DMS153 (cell line): ENCODE results near the gene PRPSAP2.
"Not testable (repeated sequence)": the region's sequence is repeated elsewhere in the genome, so short reads cannot be mapped to it uniquely, and the experiment has no call there.

Source experiments
- DNase-seq: peaks from one replicate; lab custom pipeline; 2025; lab: John Stamatoyannopoulos, UW

PRPSAP2 gene

GRCh38 chr17:18889658-18890057, 31.7 kb downstream of the PRPSAP2 start:
- DNase-seq = no peak

GRCh38 chr17:18891541-18891940, 33.6 kb downstream of the PRPSAP2 start:
- DNase-seq = no peak

GRCh38 chr17:18896146-18896545, 38.2 kb downstream of the PRPSAP2 start:
- no peak for DNase-seq

GRCh38 chr17:18896947-18897346, 39.0 kb downstream of the PRPSAP2 start:
- no peak for DNase-seq

- no peak for DNase-seq
Observed at GRCh38 chr17:18904482-18904881, 46.6 kb downstream of the PRPSAP2 start.

- no peak for DNase-seq
Observed at GRCh38 chr17:18905226-18905625, 47.3 kb downstream of the PRPSAP2 start.

GRCh38 chr17:18910326-18910725, 52.4 kb downstream of the PRPSAP2 start:
- no peak for DNase-seq

GRCh38 chr17:18910881-18911280, 53.0 kb downstream of the PRPSAP2 start:
- DNase-seq = no peak

- DNase-seq = no peak
Observed at GRCh38 chr17:18916816-18917500, 59.0 kb downstream of the PRPSAP2 start.

- DNase-seq = no peak
Observed at GRCh38 chr17:18917506-18918032, 59.6 kb downstream of the PRPSAP2 start.

GRCh38 chr17:18919963-18920362, 62.0 kb downstream of the PRPSAP2 start:
- DNase-seq = no peak

- no peak for DNase-seq
Observed at GRCh38 chr17:18920911-18921441, 63.0 kb downstream of the PRPSAP2 start.

- no peak for DNase-seq
Observed at GRCh38 chr17:18921485-18921884, 63.6 kb downstream of the PRPSAP2 start.

- no peak for DNase-seq
Observed at GRCh38 chr17:18921912-18922451, 64.1 kb downstream of the PRPSAP2 start.

- DNase-seq = not testable (repeated sequence)
Observed at GRCh38 chr17:18922596-18922995, 64.7 kb downstream of the PRPSAP2 start.

- DNase-seq = no peak
Observed at GRCh38 chr17:18925187-18925586, 67.3 kb downstream of the PRPSAP2 start.

- no peak for DNase-seq
Observed at GRCh38 chr17:18928628-18929125, 70.7 kb downstream of the PRPSAP2 start.

GRCh38 chr17:18932360-18933055, 74.6 kb downstream of the PRPSAP2 start:
- no peak for DNase-seq

- no peak for DNase-seq
Observed at GRCh38 chr17:18933102-18934058, 75.4 kb downstream of the PRPSAP2 start.

GRCh38 chr17:18937981-18938691, 80.2 kb downstream of the PRPSAP2 start:
- DNase-seq = no peak

- DNase-seq = no peak
Observed at GRCh38 chr17:18938692-18939023, 80.7 kb downstream of the PRPSAP2 start.
